Measurements from ENCODE around the gene SCO1.

The SCO1 gene

DNA sequence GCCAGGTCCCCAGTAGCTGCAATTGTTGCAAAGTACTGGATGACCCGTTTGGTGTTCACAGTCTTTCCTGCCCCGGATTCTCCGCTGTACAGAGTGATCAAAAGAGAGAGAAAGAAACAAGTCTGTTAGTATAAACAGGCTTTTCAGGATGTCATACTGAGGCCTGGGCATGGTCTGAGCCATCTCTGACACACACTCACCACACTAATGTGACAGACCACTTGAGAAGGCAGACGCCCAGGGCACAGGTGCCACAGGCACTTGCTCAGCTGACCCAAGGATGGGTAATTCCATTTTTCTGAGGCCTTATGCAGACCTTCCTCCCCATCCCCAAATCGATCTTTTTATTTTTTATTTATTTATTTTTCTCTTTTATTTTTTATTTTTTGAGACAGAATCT lies 47.7 kb downstream of the SCO1 start:
- DNase-seq, result no peak

DNA sequence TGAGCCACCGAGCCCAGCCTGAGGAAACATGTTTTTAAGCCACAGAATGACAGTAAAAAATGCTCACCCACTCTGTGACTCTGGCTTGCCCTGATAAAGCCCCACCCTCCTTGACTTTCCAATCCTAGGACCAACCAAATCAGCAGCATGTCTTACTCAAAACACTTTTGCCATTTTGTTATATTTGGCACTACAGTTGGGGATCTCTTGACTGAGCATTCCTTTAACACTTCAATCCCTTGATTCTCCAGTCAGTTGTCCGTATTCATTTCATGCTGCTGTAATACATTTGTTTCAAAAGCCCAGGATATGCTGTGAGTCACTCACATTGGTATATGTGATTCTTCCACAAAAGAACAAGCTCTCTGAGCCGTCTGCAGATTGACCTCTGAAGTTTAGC lies 48.4 kb downstream of the SCO1 start:
- no peak for DNase-seq

DNA sequence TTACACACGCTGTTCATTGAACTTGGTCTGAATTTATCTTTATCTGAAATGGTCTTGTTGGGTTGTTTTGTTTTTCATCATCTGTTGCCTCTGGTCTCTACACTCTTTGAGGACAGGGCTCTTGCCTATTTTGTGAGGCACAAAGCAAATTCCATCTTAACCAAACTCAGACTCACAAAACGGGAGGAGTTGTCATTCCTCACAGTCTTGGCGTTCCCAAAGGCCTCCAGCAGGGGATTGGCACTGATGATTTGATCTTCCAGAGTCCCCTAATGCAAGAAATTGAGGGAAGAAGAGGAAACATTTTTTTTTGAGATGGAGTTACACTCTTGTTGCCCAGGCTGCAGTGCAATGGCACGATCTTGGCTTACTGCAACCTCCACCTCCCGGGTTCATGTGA lies 49.0 kb downstream of the SCO1 start:
- no peak for DNase-seq

DNA sequence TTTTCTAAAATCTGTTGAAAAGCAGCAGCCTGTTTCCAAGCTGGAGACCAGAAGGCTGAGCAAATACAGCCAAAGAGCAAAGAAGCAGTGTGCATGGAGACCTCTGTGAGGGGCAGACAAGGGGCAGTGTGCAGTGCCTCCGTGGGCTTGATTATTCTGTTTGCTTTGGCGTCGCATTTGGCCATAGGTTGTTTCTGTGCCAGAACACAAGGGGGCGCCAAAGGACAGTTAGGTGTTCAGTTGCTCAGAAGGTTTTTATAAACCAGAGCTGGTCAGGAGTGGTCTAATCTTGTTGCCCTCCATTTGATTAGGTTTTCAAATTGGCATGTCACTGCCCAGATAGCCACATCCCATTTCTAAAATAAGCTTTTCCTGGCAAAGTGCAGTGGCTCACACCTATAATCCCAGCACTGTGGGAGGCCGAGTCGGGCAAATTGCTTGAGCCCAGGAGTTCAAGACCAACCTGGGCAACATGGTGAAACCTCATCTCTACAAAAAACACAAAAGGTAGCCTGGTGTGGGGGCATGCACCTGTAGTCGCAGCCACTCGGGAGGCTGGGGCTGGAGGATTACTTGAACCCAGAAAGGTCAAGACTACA lies 50.8 kb downstream of the SCO1 start:
- peak; percentile 58 for DNase-seq

DNA sequence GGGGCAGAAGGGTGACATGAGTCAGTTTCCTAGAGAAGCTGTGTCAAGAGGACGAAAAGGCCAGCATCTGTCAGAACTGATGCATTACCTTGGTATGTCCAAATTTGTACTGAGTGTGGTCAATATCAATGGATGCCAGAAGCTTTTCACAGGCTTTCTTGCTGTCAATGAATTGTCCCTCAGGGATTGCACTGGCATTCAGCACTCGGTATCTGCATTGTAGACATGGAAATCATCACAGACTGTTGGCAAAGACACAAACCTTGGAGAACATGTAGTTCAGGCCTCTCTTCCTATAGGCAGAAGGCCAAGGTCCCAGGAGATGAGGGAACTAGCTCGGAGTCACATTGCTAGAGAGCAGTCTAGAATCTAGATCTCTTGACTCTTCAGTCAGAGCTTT lies 56.9 kb downstream of the SCO1 start:
- no peak for DNase-seq

GRCh38 chr17:10638151-10638550 lies 59.2 kb downstream of the SCO1 start:
- no peak for DNase-seq

GRCh38 chr17:10635290-10635689 lies 62.0 kb downstream of the SCO1 start:
- DNase-seq, result no peak

- no peak for DNase-seq
Observed at GRCh38 chr17:10633738-10634379, 63.5 kb downstream of the SCO1 start.

DNA sequence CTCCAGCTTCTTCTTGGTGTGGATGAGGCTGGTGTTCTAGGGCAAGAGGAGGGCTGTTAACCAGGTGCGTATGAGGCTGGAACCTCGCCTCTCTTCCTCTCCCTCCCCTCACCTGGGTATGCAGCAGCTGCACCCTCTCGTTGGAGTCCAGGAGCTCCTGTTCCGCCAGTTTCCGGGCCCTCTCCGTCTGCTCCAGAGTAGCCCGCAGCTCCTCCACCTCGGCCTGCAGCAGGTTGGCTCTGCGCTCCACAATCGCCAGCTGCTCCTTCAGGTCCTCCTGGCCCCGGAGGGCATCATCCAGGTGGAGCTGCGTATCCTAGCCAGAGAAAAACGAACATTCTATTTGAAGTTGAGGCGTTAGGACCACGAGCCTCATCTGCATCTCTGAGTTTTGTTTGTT lies 65.6 kb downstream of the SCO1 start:
- DNase-seq, result no peak

GRCh38 chr17:10631048-10631700 lies 66.2 kb downstream of the SCO1 start:
- DNase-seq, result peak; percentile 20

DNA sequence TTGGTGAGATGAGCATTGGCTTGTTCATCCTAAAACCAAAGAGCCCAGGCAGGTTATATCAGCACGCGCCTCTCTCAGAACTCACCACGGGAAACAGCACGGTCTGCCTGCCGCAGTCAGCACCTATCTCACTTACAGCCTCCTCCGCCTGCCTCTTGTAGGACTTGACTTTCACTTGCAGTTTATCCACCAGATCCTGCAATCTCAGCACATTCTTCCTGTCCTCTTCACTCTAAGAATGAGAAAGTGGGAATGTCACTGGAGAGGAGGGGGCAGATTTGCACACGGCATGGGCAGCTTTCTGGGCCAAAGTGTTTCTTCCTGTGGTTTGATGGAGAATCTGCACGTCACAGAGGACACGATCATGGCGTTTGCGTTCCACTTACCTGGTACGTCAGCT lies 67.6 kb downstream of the SCO1 start:
- no peak for DNase-seq

DNA sequence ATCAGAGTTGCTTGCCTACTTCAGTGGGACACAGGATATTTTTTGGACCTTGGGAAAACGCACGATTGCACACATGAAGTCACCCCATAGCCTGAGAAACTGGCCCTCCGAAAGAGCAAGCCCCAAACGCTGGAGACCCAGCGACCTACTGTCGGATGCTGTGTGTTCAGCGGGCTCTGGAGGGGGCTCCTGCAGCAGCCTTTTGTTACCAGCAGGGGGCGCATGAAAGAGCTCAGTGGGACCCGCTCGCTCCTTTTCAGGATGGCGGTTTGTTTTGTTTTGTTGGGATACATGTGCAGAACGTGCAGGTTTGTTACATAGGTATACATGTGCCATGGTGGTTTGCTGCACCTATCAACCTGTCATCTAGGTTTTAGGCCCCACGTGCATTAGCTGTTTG lies 68.6 kb downstream of the SCO1 start:
- no peak for DNase-seq

DNA sequence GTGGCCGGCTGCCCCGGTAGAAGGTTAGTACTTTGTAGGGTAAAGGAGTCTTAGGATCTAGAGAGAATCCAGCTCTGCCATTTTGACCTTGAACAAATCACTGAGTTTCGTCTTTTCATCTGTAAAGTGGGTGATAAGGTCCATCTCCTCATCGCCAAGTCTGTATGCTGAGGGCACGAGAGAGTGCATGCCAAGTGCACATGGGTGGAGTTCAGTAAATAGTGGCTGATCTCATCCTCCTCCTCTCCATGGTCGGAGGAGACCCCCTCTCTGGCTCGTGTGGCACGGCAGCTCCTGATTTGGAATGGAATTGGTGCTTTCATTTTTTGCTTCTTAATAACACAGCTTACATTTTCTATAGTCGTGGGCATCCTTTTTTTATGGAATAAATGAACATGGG lies 70.9 kb downstream of the SCO1 start:
- no peak for DNase-seq

DNA sequence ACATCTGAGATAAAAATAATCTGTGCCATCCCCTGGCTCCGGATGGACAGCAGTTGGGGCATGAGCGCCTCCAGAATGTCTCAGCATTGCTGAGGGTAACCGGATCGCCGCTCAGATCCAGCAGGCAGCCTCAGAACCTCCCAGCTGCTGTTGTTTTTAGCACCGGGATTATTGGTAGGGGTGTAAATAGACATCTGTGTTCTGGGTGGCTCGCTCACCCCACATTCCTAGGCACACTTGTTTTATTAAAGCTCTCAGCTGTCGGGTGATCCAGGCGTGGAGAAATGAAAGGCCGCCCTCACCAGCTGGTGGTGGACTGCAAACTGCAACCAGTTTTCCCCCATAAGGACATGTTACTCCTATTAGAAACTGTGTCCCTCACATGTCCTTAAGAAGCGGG lies 72.4 kb downstream of the SCO1 start:
- DNase-seq, result no peak

DNA sequence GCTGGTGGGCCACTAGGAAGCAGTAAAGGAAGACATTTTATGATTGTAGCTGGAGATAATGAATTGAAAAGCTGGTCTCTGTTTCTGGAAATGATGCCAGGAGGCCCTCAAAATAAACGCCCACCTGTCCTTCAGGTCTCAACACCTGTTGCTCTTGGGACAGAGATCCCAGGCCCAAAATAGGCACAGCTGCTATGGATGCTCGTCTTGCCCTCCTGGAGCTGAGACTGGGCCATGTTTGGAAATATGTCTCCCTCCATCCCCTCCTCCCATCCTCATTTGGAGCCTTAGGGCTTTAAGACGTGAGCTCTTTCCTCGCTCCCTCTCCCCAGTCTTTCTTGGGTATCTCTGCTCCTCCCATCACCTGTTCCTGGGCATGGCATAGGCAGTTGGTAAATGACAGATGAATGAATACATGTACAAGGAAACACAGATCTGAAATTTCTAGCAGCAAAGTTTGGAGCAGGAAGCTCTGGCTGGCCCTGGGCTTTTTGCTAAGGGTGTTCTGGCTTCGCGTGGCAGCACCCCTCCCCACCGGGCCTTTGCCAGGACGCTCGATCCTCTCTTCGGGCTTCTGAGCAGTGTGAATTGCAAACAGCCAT lies 73.5 kb downstream of the SCO1 start:
- no peak for DNase-seq

GRCh38 chr17:10622617-10623485 lies 74.5 kb downstream of the SCO1 start:
- no peak for DNase-seq

Data from RPMI8226 (cell line).